ENCODE results near the gene TMEM143. TPM values are rescaled to one million over a fixed set of nuclear protein-coding genes. Genes with fewer than 3 reads are reported as not detected.

Gene TMEM143
- total and polyA plus RNA-seq, 2 donors (not counting 3 experiments of a cell fraction or from before 2014, with no cell fraction given) = 5.4 to 7.3 TPM

DNA sequence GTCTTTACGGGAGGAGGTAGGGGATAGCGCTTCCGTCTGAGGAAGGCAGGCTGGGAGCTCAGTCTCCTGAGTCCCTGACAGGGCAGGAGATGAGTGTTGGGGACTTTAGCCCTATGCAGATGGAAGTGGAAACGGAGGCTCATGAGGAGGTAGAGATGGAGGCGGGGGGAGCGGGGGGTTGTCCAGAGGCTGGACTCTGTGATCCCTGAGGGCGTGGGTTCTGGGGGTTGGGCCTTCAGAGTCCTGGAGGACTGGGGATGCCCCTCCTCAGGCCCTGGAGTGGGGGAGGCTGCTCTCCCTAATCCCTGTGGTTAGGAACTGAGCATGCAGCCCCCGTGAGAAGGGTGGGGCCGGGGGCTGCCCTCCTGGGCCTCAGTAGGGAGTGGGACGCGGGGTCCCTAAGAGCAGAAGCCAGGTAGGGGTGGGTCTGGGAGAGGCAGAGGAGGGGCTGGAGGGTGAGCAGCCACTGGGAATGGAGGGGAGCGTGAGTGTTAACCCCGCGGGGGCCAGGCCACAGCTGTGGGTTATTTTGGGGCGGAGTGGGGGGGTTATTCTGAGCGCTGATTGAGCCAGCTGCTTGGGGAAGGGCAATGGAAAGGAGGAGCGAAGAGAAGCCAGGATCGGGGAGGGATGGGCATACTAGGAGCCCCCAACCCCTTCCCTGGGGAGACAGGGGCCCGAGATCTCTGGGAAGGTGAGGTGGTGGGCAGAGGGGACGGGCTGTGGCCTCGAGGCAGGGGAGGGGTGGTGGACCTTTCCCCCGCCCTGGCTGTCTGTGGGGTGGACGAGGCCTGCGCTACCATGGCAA, 32.5 kb upstream of the TMEM143 start:
- H3K4me1 ChIP-seq (ENCODE audit: control insufficient read depth, extremely low read depth, insufficient read depth, low read length) = peaks cover 10% of the 10 kb centered on the region
- ChIA-PET POLR2A (no interaction called here), CTCF (interaction anchor here (1.0 to 1.4 kb wide), 2 partner anchors 49 to 82 kb away, joined by 4 to 6 read pairs; no protein-coding TSS in a partner anchor)
- H3K27me3 ChIP-seq (ENCODE audit: control insufficient read depth in 2 of 2, insufficient read depth in 2 of 2, low read length in 2 of 2) = peaks cover 21 to 33% of the 10 kb centered on the region in 2 experiments
- H3K9me3 ChIP-seq (replicated peaks; ENCODE audit: control insufficient read depth, insufficient read depth, low read length) = no peaks in the 10 kb centered on the region
- DNase-seq (ENCODE audit: low read depth, low spot score) (no peak), FAIRE-seq (no peak)
- H2AFZ ChIP-seq (ENCODE audit: low read depth, low read length) = no peak overlapping the region
- H4K20me1 ChIP-seq (replicated peaks; ENCODE audit: control insufficient read depth, extremely low read depth, insufficient read depth, low read length) = no peaks in the 10 kb centered on the region
- no peaks in the 10 kb centered on the region for H3K36me3 ChIP-seq (ENCODE audit: control insufficient read depth in 2 of 2, extremely low read depth in 1 of 2, insufficient read depth in 2 of 2, low read length in 2 of 2)
- no peaks in the 10 kb centered on the region for H3K9me1 ChIP-seq (replicated peaks; ENCODE audit: control insufficient read depth, extremely low read depth, insufficient read depth, low read length)
- H3K4me3 ChIP-seq (replicated peaks in 1 of 3; ENCODE audit: insufficient read depth in 1 of 3, low read depth in 1 of 3, low read length in 3 of 3) = no peak overlapping the region
- no TSS peak for BruUV-seq (replicated peaks)
- TF ChIP-seq JUN (IDR thresholded peaks at IDR 0.05; ENCODE audit: borderline replicate concordance, insufficient read depth, insufficient read length, low read depth) (no peak), POLR2A (IDR thresholded peaks at IDR 0.05; ENCODE audit: low read depth, low read length) (no peak), FOS (IDR thresholded peaks at IDR 0.05; ENCODE audit: borderline replicate concordance, insufficient read depth, low read length) (no peak), GATA2 (IDR thresholded peaks at IDR 0.05; ENCODE audit: insufficient read depth, insufficient read length, low read depth, low read length) (no peak), POLR2AphosphoS5 (IDR thresholded peaks at IDR 0.05; ENCODE audit: insufficient read depth, low read depth, low read length) (no peak), MYC (IDR thresholded peaks at IDR 0.05; ENCODE audit: low read depth, low read length) (no peak), EZH2 (IDR thresholded peaks at IDR 0.05; ENCODE audit: borderline replicate concordance, low read depth, low read length, severe bottlenecking) (no peak)
- TF ChIP-seq, protein P1, sequence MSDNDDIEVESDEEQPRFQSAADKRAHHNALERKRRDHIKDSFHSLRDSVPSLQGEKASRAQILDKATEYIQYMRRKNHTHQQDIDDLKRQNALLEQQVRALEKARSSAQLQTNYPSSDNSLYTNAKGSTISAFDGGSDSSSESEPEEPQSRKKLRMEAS (IDR thresholded peaks at IDR 0.05; ENCODE audit: insufficient read depth, insufficient read length) = no peak
- TF ChIP-seq, protein P2, sequence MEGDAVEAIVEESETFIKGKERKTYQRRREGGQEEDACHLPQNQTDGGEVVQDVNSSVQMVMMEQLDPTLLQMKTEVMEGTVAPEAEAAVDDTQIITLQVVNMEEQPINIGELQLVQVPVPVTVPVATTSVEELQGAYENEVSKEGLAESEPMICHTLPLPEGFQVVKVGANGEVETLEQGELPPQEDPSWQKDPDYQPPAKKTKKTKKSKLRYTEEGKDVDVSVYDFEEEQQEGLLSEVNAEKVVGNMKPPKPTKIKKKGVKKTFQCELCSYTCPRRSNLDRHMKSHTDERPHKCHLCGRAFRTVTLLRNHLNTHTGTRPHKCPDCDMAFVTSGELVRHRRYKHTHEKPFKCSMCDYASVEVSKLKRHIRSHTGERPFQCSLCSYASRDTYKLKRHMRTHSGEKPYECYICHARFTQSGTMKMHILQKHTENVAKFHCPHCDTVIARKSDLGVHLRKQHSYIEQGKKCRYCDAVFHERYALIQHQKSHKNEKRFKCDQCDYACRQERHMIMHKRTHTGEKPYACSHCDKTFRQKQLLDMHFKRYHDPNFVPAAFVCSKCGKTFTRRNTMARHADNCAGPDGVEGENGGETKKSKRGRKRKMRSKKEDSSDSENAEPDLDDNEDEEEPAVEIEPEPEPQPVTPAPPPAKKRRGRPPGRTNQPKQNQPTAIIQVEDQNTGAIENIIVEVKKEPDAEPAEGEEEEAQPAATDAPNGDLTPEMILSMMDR (IDR thresholded peaks at IDR 0.05; ENCODE audit: extremely low read depth in 1 of 2, insufficient read depth in 1 of 2, low read depth in 1 of 2, low read length in 2 of 2) = no peak
- dilution Hi-C loops (cut with MboI; ENCODE audit: extremely low pct_ligation_motif_present, low sequenced_read_pairs) (no loop called here), intact Hi-C loops (cut with micrococcal nuclease) (loop anchor here (5.0 kb wide), 1 partner anchor 86 kb away; no protein-coding TSS in a partner anchor)
- H3K79me2 ChIP-seq (ENCODE audit: control insufficient read depth, insufficient read depth, low read length) = peaks cover under 1% of the 10 kb centered on the region
- no peak overlapping the region for H3K4me2 ChIP-seq (ENCODE audit: insufficient read depth, low read length)
- H3K27ac ChIP-seq (ENCODE audit: insufficient read depth, low read depth, low read length) = no peak overlapping the region
- no peak overlapping the region for H3K9ac ChIP-seq (replicated peaks; ENCODE audit: extremely low read depth, insufficient read depth, low read length)
